ENCODE data around the gene IMMP2L.
"Not testable (repeated sequence)": the region's sequence is repeated elsewhere in the genome, so short reads cannot be mapped to it uniquely, and the experiment has no call there.

Gene IMMP2L

DNA sequence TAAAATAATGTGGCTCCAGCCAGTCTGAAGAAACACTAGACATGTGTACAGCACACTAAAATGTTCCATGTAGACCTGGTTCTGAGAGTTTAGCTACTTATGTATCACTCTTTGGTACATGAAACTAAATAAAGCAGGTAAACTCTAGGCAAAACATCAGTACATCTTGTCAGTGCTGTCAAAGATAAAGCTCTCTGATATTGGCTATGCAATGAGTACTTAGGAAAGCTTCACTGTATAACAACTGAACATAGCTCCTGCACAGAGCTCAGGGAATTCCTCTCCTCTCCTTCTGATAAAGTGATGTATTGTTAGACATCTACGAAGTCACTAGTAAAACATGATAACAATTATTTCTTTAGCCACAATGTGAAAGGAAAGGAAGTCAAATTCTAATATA lies 467.9 kb downstream of the IMMP2L start:
- no peak for DNase-seq

DNA sequence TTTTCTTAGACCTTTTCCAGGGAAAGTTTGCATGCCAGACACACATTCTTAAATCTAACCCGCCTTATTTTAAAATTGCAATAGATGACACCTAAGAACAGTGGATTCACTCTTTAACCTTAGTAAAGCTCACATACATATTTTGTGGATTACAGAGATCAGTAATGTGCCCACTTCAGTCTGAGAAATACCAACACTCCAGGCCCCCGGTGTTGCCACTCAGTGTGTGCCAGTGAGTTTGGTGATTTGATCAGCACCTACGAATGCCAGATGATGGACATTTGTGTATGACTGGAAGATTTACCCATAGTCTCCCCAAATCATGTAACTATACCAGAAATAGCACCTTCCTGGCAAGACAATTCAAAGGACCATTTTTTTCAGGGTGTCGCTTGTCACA lies 468.8 kb downstream of the IMMP2L start:
- DNase-seq: no peak

DNA sequence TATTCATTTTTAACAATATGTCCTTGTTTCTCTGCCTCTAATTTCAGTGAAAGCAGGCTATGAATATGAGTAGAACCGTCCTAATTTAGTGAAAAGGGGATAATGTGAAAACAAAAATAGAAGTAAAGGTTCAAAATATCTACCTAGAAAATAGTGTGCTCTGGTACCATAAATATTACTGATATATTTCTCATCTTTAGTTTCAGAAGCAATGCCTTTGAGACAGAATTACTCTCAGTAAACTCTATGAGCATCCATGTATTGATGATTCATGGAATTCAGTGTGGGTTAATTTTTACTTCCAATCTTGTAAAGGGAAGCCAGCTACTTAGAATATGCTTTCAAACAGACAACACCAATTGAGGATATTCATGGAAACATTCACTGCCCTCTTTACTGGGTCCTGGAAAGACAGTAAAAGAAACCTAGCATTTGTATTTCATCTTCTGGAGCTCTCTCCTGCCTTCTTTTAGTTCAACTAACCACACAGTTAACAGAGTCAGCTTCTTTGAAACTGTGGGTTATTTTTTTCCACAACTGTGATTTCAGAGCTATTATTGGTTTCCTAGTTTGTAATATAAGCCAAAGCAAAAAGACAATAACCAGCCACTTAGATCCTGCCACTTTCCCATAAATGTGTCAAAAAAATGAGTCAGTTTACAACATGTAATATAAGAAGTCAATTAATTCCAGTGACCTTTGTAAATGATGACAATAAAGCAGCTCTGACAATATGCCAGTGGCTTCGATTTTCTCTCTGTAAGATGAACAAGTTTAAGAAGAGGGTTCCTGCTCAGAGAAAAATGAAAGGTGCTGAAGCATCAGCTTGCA lies 469.7 kb downstream of the IMMP2L start:
- DNase-seq: no peak

DNA sequence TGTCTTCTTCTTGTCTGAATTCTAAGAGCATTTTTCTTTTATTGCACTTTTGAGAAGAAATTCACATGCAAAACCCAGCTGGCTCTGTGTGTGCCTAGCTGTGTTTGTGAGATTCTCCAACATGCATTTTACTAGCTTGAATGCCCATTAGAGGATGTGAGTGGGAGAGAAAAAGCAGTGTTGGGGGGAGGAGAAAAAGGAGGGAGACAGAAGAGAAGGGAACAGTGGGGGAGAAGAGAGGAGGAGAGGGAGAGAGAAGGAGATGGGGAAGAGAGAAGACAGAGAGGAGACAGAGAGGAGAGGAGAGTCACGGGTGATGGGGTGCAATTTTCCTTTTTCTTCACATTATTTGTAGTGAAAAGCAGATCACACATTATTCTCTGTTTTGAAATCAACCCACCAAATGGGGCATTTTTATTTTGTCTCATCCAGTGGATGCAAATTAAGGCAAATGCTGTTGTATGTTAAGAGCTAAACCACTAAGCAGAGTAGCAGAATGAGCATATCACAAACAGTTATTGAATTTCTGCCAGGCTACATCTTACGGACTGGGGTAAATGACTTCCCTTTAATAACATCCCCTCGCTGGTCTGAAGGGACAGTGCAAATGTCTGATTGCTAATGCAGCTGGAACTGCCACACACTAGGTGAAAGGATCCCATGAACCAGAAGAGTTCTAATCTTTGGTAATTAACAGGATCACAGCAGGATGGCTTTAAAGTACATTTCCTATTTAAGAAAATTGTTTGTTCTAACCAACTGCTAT lies 470.5 kb downstream of the IMMP2L start:
- DNase-seq: no peak

DNA sequence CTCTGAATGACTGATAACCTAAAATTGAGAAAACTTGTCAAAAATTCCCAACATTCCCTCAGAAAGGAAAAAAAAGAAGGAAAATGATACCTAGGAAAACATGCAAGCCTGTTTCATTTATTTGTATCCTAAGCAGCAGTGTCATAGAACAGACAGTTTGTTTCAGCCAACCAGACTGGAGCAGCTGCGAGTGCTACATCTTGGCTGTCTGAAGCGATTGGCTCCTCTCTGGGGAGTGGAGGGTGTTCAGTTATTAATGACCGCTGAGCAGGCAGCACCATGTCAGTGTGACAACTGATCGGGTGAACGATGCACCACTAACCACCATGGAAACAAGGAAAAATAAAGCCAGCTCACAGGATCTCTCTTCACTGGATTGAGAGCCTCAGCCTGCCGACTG lies 471.4 kb downstream of the IMMP2L start, which contains the start of gene LRRN3:
TSS of gene LRRN3 (plus strand) at position 282 of the 400 bp plus-strand sequence. CDS start 31,646 bp downstream, outside the sequence.
- DNase-seq: peak; percentile 69

DNA sequence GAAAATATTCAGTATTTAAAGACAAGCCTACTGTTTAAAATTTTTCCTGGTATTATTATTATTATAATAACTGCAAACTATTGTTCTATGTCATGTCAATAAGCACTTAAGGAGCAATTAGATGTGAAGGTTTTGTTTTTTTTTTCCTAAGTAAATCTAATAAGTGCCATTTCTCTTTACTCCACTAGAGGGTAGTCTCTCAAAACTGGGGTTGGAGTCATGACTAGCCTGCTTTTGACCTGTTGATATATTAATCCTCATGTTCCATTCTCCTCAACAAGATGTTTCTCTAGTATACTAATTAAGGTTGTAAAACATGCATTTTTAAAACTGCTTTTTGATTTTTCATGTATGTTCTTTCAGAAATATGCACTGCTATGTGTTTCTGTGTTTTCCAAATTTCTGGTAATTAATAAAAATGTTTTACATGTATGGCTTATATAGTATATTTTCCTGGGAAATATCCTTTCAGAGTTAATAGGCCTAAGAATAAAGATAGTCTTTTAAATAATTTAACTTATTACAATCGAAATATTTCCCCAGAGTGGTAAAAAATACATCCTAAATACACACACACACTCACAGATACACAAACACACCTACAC lies 472.4 kb downstream of the IMMP2L start:
- peak; percentile 40 for DNase-seq

DNA sequence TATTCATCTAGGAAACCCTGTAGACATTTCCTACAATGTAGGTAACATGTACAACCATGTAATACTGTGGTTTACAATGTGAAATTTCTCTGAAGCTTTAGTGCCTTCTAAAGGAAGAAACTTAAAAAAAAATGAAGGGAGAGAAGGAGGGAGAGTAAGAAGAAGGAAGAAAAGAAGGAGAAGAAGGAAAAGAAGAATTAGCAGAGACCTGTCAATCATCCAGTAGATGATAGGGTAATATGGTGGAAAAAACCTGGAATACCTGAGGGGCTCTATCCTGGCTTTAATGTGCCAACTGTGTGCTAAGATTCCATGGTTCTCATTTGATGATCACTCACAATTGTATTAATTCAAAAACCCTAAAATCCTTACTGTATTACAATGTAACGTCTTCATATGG lies 474.0 kb downstream of the IMMP2L start:
- no peak for DNase-seq

DNA sequence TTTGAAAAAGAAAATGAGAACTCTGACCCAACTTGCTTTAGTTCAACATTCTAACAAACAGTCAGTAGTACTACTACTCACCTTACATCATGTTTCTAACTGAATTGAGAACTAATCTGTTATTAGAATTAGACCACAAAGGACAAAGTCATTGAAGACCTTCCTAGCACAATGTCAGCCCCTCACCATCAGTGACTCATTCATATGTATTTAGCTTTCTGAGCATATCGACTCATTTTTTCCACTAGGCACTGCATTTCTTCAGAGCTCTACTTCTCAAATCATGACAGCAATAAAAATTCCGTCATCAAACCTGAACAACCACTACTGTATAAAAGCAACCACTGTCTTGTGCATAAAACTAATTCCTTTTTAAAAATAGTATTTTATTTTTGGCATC lies 475.8 kb downstream of the IMMP2L start:
- no peak for DNase-seq

DNA sequence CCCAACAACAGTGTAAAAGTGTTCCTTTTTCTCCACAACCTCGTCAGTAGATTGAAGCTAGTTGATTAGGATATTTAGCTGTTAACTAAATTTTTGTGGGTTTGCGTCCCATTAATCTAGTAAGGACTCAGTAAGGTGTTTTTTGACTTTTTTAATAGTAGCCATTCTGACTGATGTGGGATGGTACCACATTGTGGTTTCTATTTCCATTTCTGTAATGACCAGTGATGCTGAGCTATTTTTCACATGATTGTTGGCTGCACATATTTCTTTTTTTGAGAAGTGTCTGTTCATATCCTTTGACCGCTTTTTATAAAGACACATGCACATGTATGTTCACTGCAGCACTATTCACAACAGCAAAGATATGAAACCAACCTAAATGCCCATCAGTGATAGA lies 476.9 kb downstream of the IMMP2L start:
- no peak for DNase-seq

DNA sequence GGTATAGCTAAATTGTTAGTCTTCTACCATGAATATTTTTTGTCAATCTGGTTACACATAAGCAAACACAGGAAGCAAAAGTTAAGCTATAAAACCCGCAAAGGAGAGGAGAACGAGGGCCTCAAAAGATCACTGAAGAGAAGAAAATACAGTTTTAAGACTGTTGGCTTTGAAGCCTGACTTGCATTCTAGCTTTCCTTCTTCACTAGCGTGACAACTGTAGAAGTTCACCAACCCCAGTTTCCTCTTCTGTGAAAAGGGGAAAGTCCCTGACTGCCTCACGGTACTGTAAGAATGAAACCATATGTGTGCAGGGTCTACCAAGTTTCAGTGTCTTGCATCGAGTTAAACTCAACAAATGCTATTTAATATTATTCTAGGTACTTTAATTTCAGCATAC lies 478.9 kb downstream of the IMMP2L start:
- no peak for DNase-seq

DNA sequence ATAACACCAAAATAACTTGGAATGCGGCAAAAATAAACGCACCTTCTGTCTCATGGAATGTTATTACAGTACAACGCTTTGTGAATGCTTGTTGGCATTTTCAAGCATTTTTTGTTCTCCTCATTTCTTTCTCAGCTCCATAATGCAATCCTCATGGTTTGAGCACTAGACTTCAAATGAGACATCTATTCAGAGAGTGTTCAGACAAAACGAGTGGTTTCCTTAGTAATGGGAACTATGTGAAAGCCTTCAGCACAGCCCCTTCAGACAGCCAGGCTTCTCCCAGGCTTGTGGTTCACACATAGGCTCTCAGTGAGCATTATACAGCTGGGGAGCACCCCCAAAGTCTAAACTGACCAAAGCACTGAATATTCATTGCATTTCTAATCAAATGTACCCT lies 479.9 kb downstream of the IMMP2L start:
- no peak for DNase-seq

DNA sequence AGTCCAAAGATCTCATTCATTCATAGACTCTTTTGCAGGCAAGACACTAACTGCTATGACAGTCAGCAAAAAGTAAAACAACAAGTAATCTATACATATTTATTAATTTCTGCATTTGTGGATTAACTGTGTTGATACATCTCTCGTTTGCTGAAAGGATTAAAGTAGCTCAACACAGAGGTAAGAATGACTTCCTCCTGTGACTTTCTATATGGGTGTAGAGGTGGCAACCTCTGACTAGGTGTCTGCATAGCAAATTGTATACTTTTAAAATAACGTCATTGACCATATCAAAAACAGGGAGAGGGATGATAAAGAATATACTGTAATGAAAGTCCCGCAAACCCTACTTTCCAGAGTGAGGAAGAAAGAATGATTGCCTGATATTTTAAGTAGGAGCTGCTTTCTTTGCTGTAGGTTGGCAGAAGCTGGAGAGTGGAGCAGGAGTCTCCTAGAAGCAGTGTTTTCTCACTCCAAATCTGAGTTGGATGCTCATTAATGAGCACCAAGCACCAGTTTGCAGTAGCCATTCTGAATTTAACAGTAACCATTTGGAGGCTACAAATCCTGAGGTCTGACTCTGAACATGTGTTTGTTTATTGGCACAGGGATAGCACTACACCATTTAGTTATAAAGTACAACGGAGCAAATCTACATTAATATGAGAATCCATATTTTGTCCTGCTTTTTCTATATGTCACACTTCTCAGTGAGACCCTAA lies 480.6 kb downstream of the IMMP2L start:
- DNase-seq: no peak

DNA sequence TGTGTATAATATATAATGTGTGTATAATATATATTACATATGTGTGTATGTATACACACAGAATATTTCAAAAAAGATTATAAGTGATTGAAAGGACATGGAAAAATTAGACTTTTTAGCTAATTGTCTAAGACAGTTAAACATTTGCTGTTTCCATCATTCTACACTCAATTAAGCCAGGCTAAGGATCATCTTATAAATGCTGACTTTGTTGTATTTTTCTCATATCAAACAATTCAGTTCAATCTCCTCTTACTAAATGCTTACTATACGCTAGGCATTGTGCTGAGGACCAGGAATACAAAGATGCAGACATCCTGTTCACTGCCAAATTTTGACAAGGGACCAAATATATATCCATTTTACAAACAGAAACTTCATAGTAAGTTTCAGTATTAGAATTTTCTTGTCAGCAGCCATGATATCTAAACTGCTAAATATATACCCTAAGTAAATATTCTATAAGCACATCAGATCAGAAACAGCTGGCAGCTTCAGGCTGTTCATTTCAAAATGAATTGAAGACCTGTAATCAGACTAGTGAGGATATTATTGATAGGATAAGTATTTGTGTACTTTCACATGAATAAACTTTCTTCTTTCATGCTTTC lies 481.7 kb downstream of the IMMP2L start:
- no peak for DNase-seq

DNA sequence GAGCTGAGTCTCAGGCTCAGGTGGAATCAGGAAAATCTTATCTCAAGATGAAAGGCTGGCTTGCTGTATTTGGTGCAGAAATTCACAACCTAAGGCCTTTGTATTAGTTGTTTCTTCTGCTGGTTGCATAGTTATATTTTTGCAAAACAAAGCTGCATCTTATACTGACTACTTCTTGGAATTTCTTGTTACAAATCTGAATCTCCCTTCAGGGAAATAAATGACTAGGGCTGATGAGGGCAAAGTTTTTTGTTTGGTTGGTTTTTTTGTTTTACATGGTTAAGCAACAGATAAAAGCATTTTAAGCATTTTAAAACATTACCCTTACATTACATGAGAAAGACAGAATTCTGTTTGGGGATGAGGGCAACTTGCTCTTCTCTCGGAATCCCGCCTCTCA lies 485.3 kb downstream of the IMMP2L start:
- no peak for DNase-seq

DNA sequence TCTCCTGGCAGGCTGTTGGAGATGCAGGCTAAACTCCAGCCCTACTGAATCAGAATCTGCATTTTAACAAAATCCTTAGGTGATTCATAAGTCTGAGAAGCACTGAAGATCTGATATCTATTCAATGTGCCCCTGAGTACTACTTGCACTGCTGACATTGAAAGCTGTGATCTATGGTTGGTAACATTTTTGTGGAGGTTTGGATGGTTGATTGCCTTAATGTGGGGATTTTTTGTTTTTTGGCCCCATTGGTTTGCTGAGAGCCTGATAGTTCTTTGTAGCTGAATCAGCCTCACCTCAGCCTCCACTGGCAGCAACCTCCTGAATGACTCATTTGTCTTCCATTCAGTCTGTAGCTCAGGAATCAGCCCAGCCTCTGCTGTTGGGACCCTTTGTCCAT lies 486.1 kb downstream of the IMMP2L start:
- no peak for DNase-seq

DNA sequence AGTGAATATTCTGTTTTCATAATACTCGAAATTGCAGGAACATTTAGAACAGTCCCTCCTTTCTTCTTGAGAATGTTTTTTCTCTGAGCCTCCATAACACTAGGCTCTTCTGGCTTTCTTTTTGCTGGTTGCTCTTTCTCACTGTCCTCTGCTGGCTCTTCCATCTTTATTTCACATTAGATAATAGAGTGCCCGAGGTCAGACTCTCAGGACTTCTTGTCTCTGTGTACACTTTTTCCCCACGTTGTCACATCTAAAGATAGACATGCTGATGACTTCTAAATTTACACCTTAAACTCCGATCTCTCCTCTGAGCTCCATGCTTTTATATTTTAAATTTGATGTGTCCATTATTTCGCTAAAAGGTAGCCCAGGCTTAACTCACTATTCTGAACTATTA lies 486.8 kb downstream of the IMMP2L start:
- DNase-seq: no peak

DNA sequence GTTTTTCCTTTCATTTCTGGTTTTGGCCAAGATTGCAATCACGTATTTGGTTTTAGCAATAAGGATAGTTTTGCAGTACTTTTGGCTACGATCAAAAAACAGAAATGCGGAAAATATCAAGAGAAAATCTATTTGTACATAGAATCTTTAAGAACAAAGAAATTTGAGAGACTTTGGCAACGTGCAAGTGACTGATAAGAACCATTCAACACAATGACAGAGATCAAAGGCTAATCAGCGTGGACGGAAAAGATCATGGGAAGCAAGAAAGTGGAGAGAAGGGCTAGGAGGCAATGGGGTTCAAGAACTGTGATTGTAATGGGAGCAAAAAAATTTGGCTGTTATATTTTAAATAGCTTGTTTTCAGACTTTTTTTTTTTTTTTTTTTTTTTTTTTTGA lies 487.5 kb downstream of the IMMP2L start:
- DNase-seq: no peak

DNA sequence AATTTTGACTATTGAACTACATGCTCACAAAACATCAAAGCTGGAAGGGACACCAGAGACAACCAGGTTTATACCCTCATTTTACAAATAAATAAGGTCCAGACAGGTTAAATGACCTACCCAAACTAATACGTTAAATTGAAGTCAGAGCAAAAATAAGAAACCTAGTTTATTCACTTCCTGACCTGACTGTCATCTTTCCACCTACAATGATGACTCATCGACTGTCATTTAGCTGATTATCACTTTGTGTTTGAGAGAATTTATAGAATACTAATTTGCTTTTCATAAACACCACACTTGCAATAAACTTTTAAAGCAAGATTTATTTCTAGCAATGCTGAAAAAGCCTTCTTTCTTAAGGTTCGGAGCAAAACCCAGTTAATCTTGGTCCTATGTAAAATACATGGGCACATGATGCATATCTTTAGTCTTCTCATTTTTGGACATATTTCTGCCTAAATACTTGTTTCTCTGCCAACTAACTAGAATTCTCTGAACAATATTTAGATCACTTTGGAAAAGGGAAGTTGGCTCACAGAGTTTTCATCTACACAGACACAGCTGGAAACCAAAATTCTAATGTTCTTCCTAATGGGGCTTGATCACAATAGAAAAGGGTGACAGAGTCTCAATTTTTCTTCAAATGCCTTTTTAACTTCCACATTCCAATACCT lies 488.1 kb downstream of the IMMP2L start:
- DNase-seq: no peak

DNA sequence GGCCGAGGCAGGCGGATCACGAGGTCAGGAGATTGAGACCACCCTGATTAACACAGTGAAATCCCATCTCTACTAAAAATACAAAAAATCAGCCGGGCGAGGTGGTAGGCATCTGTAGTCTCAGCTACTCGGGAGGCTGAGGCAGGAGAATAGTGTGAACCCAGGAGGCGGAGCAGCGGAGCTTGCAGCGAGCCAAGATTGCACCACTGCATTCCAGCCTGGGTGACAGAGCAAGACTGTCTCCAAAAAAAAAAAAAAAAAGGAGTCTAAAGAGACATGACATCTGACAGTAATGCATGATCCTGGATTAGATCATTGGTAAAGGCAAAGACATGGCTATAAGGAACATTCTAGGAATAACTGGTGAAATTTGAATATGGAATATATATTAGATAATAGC lies 489.6 kb downstream of the IMMP2L start:
- not testable (repeated sequence) for DNase-seq

DNA sequence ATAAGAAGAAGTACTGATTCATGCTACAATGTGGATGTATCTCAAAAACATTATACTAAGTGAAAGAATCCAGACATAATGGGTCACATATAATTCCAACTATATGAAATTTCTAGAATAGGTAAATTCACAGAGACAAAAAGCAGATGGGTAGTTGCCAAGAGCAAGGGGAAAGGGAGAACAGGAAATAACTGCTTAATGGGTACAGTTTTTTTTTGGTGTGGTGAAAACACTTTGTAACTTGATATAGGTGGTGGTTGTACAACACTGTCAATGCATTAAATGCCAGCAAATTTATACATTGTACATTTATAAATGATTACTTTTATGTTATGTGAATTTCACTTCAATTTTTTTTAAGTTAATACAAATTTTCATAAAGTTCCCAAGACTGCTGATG lies 490.7 kb downstream of the IMMP2L start:
- no peak for DNase-seq

DNA sequence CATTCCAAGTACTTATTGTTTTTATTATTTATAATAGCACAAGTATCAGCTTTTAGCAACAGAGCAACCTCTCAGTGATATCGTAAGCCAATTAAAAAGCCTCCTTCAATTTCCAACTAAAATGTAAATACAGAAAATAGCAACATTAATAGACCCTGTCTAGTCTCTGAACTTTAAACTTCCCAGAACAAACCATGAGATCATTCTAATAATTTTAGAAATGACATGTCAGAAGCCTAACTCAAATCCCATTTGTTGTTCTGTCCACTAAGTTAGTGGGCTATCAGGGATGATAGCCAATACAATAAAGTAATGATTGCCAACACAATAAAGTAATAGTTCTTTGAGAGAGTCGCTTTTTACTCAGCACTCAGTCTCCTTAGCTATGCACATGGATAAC lies 493.7 kb downstream of the IMMP2L start:
- DNase-seq: no peak

DNA sequence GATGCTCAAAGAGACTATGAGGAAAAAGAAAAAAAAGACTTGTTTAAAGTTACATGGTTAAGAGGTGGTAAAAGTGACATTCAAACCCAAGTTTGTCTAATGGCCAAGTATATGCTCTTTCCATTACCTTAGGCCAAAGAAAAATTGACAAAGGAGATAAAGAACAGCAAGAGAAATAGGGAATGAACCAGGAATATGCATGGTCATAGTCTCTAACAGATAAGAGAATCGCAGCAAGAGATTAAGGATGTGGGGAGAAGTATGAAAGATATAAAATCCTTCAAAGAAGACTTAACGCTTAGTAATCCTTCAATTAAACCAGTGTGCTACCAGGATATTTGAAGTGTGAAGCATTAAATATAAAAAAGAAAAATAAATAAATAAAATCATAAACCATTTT lies 494.6 kb downstream of the IMMP2L start:
- DNase-seq: no peak

Data from NCI-H446 treated with DMSO at 0.1 percent for 48 hours (cell line).